GM18873 (cell line): ENCODE measurements around the gene ZNF407.

ENCODE experiments used
- ATAC-seq: cut with Tn5 transposase; IDR thresholded peaks from one replicate; pipeline ENCODE4 v1.9.1; 2021; ENCODE audit warnings: mild to moderate bottlenecking, moderate library complexity, moderate number of reproducible peaks; ENCODE audit not compliant: unreplicated experiment, low FRiP score

Gene ZNF407

DNA sequence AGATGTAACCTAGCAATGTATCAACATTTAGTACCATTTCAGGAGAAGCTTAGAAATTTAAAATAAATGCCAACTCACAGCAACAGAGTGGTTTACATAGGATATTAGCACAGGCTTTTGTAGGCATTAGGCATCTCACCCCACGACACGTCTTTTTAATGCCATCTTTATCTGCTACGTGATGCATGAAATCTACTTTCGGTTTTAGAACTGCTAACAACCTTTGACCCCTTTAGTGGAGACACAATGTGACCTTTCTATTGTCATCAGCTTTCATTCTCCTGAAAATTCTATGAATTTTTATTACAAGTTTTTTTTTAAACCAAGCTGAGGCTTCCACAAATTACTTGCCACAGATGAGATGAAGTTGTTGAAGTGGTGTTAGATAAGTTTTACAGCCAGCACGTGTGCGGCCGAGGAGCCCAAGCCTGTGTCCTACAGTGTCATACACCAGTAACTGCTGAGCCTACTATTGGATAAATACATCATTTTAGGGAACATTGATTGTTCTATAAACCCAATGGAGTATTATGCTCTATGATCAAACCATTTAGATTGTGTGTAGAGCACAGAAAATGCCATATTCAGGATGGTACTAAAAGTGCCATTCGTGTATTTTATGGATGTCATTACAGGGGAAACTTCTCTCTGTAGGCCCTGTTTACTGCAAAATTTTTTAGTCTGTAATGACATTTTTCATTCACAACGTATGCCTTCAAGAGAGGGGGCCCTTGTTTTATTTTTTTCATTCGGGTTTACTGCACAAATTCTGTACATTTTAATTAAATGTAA is 459.7 kb downstream of the ZNF407 start:
- no peak for ATAC-seq

DNA sequence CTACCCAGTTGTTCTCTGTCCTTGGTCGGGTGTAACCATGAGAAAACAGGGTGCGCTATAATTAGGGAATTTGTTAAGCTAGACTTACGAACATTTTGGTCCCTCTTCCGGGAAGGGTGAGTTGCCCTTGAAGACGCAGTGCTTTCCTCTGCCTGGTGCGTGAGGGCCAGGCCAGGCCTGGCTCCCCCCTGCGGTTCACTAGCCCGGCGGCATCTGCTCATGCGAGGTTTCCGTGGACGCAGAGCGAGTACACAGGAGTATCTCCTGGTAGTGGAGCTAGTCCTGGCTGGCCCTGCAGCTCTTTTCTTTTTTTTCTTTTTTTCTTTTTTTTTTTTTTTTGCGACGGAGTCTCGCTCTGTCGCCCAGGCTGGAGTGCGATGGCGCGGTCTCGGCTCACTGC is 462.5 kb downstream of the ZNF407 start:
- ATAC-seq, result no peak

DNA sequence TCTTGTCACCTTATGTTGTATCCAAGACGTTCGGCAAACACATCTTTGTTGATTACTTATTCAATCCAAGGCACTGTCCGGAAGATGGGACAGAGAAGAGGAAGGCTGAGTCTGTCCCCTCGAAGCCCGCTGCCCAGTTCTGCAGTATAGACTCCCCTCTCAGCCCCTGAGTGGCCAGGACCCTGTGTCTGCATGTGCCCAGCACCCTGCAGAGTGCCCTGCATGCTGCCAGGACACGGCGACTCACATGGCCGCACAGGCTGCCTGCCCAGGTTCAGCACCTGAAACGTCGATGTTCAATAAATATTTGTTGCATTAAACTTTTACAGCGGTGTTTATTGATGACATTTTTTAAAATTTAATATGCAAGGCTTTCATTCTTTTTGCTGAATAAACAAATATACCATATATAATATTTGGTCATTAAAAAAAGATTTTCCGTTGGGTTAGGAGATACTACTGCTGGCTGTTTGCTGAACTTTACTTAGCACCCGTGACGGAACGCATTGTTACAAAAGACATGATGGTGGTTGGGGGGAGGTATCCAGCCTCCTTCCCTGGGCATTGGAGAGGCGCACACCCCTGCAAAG is 464.7 kb downstream of the ZNF407 start:
- ATAC-seq, result no peak

GRCh38 chr18:75063196-75063595 is 465.5 kb downstream of the ZNF407 start:
- no peak for ATAC-seq

DNA sequence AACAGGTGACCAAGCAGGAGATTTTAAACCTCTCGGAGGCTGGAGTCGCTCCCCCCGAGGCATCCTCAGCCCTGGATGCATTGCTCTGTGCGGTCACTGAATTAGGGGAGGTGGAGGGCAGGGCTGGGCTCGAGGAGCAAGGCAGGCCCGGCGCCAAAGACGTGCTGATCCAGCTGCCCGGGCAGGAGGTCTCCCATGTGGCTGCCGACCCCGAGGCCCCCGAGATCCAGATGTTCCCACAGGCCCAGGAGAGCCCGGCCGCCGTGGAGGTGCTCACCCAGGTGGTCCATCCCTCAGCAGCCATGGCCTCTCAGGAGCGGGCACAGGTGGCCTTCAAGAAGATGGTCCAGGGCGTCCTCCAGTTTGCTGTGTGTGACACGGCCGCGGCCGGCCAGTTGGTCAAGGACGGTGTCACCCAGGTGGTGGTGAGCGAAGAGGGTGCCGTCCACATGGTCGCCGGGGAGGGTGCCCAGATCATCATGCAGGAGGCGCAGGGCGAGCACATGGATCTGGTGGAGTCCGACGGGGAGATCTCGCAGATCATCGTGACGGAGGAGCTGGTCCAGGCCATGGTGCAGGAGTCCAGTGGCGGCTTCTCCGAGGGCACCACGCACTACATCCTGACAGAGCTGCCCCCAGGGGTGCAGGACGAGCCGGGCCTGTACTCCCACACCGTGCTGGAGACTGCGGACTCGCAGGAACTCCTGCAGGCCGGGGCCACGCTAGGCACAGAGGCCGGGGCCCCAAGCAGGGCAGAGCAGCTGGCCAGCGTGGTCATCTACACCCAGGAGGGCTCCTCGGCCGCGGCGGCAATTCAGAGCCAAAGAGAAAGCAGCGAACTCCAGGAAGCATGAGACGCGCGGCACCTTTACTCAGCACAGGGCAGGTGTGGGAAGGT is 466.2 kb downstream of the ZNF407 start:
- no peak for ATAC-seq

- ATAC-seq, result no peak
Measured at GRCh38 chr18:75064513-75064905, 466.8 kb downstream of the ZNF407 start.

- ATAC-seq, result no peak
Measured at GRCh38 chr18:75065251-75066000, 467.8 kb downstream of the ZNF407 start.

GRCh38 chr18:75066021-75066880 is 468.6 kb downstream of the ZNF407 start:
- ATAC-seq, result no peak

DNA sequence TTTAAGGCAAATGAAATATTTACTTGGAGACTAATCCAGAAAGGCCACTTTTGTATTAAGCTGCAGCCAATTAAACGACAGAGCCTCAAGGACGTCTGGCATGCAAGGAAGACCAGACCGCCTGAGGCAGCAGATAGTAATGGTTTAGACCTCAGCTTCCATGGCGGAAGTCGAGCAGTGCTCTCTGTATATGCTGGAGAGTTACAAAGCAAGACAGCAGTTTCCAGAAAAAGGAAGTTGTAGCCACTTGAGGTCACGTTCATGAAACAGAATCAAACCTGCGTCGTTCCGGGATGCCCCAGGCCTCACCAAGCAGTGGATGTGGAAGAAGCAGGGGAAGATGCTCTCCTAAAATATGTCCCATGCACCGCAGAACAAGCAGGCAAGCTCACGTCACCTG is 469.3 kb downstream of the ZNF407 start:
- no peak for ATAC-seq

DNA sequence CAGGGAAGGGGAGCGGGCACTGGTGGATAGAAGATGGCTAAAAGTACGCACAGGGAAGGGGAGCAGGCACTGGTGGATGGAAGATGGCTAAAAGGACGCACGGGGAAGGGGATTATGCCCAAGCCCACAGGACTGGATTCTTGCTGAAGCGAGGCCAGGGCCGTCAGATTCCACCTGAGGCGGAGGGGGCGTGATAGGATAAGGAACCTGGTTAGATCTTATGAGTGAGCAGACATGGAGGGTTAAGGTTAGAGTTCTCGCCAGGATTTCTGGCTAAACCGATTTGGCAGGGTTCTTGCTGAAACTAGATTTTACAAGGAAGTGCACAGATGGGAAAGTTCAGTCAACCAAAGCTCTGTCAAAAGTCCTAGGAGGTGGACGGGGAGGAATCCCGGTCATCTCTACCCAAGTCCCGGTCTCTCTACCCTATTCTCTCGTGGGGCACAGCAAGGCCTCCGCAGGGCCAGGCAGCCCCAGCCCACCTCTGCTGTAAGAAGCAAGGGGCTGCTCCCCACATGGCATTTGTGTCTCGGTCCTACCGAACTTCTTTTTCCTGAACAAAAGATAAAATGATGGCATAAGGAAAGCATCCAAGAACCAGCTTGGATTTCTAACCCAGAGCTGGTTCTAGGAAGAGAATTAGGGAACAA is 470.5 kb downstream of the ZNF407 start:
- no peak for ATAC-seq

- ATAC-seq, result no peak
Measured at GRCh38 chr18:75068682-75069435, 471.2 kb downstream of the ZNF407 start.

- no peak for ATAC-seq
Measured at GRCh38 chr18:75070235-75070624, 472.6 kb downstream of the ZNF407 start.

- ATAC-seq, result peak; percentile 75
Measured at GRCh38 chr18:75070625-75071483, 473.2 kb downstream of the ZNF407 start.

DNA sequence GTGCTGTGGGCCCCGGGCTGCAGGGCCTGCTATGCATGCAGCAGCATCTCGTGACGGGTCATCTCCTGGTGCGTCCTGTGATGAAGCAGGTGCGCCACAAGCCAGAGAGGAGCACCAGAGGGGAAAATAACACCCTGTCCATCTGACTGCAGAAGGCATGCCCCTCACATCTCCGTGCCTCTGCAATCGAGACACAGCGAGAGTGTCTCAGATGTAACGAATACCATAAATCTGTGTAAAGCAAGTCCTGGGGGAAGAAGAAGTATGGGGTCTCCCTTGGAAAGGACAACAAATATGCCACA is 473.8 kb downstream of the ZNF407 start:
- ATAC-seq, result no peak

DNA sequence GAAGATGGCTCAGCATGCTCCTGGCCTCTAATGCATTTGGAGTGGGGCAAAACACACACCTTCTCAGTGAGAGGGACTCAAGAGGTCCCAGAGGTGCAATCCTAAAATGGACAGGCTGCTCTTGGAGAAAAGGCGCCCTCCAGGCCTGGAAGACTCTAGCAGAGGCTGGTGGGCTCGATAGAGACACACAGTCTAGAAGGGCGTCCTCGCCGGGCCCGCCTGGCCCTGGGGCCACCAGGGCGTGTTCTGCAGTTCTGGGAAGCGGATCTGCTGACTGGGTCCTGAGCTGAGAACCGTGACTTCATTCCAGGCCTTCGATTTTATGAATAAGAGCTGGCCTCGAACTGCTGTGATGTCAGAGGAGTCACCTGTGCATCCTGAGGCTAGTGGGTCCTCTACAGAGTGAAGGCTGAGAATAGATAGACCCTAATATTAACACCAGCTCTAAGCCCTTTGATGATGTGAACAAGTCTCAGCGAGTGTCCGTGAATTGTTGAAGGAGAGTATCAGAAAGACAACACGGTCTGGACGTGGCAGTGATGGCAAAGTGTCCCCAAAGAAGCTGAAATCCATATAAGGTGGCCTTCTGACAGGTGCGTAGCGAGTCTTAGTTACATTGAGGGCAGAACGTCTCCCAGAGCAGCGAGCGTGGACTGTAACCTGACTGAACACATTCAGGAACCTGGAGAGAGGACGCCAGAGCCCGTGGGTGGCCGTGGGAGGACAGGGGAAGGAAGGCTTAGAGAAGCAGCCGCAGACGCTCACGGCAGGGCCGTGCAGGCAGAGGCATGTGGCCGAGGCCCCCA is 474.4 kb downstream of the ZNF407 start:
- no peak for ATAC-seq

DNA sequence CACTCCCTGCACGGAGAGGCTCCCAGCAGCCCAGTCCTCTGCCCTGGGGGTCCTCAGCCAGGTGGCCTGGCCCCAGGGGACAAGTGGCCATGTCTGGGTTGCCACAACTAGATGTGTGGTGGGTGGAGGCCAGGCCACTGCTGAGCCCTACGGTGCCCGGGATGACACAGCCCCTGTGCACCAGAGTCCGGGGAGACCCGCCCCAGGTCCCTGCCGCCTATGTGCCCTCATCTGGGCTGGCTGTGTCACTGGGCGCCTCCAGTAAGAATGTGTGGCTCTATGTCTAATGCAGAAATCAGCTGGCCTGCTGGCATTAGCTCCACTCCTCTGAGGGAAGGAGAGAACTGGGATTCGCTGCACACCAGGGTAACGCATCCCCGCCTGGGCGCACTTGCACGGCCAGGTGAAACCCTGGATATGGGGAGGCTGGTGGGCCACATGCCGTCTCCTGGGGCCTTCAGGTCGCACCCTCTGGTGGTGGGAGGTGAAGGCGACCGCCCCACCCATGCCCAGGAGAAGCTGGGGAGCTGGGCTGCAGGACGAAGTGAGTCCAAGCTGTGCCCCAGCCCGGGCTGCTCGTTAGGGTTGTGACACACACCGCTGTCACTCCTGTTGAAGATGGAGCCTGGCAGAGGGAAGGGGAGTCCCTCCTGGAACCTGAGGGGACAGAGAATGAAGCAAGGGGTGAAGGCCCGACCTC is 475.2 kb downstream of the ZNF407 start:
- no peak for ATAC-seq
